ENCODE measurements around the gene MTHFSD.

DNA sequence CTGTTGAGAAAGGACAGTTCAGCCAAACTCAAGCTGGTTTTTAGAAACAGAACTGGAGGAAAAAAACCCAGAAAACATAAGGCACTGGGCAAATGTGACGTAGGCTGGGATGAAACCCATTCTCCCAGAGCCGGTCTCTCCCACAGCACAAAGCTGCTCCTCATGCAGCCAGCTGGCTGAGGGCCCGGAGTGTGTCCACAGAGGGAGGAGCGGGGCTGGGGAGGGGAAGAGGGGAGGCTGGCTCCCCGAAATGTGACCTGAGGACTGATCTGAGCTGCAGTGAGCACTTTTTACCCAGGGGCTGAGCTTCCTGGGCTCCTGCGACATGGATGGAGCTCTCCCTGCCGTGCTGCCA, 23.9 kb downstream of the MTHFSD start:
- TF ChIP-seq POLR2A (IDR thresholded peaks at IDR 0.05; ENCODE audit: low read depth) (no peak), EP300 (IDR thresholded peaks at IDR 0.05) (no peak), POLR2AphosphoS5 (IDR thresholded peaks at IDR 0.05) (peak in 1 of 2 donors; percentile 56)
- TF ChIP-seq, protein P1, sequence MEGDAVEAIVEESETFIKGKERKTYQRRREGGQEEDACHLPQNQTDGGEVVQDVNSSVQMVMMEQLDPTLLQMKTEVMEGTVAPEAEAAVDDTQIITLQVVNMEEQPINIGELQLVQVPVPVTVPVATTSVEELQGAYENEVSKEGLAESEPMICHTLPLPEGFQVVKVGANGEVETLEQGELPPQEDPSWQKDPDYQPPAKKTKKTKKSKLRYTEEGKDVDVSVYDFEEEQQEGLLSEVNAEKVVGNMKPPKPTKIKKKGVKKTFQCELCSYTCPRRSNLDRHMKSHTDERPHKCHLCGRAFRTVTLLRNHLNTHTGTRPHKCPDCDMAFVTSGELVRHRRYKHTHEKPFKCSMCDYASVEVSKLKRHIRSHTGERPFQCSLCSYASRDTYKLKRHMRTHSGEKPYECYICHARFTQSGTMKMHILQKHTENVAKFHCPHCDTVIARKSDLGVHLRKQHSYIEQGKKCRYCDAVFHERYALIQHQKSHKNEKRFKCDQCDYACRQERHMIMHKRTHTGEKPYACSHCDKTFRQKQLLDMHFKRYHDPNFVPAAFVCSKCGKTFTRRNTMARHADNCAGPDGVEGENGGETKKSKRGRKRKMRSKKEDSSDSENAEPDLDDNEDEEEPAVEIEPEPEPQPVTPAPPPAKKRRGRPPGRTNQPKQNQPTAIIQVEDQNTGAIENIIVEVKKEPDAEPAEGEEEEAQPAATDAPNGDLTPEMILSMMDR (IDR thresholded peaks at IDR 0.05) = no peak
